Gastrocnemius medialis (tissue), 4 donors: Measurements from ENCODE around the gene MPDU1.

Experiments used
- POLR2A ChIP-seq, 2 donors: fragments of 450-650 bp; IDR thresholded peaks; one replicate each; pipeline ENCODE4 v1.6.1; 2017; ENCODE audit warnings: antibody characterized with exemption in 2 of 2, mild to moderate bottlenecking in 2 of 2, moderate library complexity in 2 of 2
- TF ChIP-seq, protein P1 (sequence below), 5 experiments: fragments of 450-650 bp in 3 of 5; fragments of 200-600 bp in 2 of 5; sonication (generic) in 2 of 5; IDR thresholded peaks in 4 of 5; conservative IDR thresholded peaks in 1 of 5; 1 replicate in 4 of 5; 2 replicates in 1 of 5; pipeline ENCODE4 v1.5.1; 2016 to 2019; ENCODE audit warnings: antibody characterized with exemption in 5 of 5, mild to moderate bottlenecking in 3 of 5, moderate library complexity in 3 of 5

DNA sequence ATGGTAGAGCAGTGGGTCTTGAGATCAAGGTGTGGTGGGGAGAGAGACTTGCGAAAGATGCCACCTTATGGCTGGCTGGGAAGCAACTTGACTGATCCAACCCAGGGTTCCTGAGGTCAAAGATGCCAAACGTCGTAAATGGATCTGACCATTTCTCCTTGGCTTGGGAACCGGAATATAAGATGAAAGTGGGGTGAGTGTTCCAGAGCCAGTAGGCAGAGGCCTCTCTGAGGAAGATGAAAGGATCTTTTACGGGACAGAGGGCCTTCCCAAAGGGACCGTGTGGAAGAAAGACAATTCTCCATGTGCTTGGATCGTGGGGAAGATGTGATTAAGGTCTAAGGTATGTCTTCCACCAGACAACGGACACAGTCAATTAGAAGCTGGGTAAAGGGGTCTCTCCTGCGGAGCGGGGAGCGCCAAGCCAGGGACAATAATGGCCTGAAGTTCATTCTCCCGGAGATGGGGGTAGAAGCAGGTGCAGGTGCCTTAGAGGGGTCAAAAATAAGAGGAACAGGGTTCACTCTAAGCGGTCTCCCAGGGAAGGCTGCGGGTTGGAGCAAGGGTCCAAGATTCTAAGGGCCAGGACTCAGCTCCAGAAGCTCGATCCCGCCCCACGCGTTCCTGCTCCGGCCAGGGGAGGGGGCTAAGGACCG, 30.2 kb downstream of the MPDU1 start:
- TF ChIP-seq, protein P1, sequence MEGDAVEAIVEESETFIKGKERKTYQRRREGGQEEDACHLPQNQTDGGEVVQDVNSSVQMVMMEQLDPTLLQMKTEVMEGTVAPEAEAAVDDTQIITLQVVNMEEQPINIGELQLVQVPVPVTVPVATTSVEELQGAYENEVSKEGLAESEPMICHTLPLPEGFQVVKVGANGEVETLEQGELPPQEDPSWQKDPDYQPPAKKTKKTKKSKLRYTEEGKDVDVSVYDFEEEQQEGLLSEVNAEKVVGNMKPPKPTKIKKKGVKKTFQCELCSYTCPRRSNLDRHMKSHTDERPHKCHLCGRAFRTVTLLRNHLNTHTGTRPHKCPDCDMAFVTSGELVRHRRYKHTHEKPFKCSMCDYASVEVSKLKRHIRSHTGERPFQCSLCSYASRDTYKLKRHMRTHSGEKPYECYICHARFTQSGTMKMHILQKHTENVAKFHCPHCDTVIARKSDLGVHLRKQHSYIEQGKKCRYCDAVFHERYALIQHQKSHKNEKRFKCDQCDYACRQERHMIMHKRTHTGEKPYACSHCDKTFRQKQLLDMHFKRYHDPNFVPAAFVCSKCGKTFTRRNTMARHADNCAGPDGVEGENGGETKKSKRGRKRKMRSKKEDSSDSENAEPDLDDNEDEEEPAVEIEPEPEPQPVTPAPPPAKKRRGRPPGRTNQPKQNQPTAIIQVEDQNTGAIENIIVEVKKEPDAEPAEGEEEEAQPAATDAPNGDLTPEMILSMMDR (IDR thresholded peaks at IDR 0.05 in 4 of 5, conservative IDR thresholded peaks at IDR 0.05 in 1 of 5): no peak
- TF ChIP-seq POLR2A (IDR thresholded peaks at IDR 0.05): no peak
